ENCODE data around the gene ZG16B.

- TF ChIP-seq CTCF (IDR thresholded peaks at IDR 0.05) (no peak), POLR2A (IDR thresholded peaks at IDR 0.05) (no peak), EP300 (IDR thresholded peaks at IDR 0.05) (no peak)
Observed at GRCh38 chr16:2865651-2866050, 35.5 kb downstream of the ZG16B start.
